SJCRH30 (cell line): ENCODE measurements around the gene CA7. TPM values are rescaled to one million over a fixed set of nuclear protein-coding genes. Genes with fewer than 3 reads are reported as not detected.

Source experiments
- DNase-seq, 2 experiments: peaks; one replicate each; pipeline ENCODE4 v3.0.0-alpha.2; 2015 to 2020
- H3K27ac ChIP-seq: fragments of 250-450 bp; sonication (Bioruptor Pico); 2 replicates; pipeline ENCODE4 v1.5.1; 2020; ENCODE audit warnings: mild to moderate bottlenecking, moderate library complexity
- H3K27me3 ChIP-seq: fragments of 250-450 bp; sonication (Bioruptor Pico); 2 replicates; pipeline ENCODE4 v1.5.1; 2020; ENCODE audit warnings: mild to moderate bottlenecking, moderate library complexity
- H3K36me3 ChIP-seq: fragments of 250-450 bp; sonication (Bioruptor Pico); 2 replicates; pipeline ENCODE4 v1.5.1; 2020; ENCODE audit warnings: mild to moderate bottlenecking, moderate library complexity
- H3K4me1 ChIP-seq: fragments of 250-450 bp; sonication (Bioruptor Pico); 2 replicates; pipeline ENCODE4 v1.5.1; 2020; ENCODE audit warnings: mild to moderate bottlenecking, moderate library complexity
- H3K4me3 ChIP-seq: fragments of 250-450 bp; sonication (Bioruptor Pico); 2 replicates; pipeline ENCODE4 v1.5.1; 2020; ENCODE audit warnings: mild to moderate bottlenecking, moderate library complexity
- H3K9me3 ChIP-seq: fragments of 250-450 bp; sonication (Bioruptor Pico); replicated peaks from 2 replicates; pipeline ENCODE4 v1.5.1; 2020; ENCODE audit warnings: mild to moderate bottlenecking, moderate library complexity
- total RNA-seq: library from RNA; depleted of rRNA; stranded (reverse); fragments of >200 nt; shearing (Covaris generic); gene quantifications from 2 replicates; pipeline ENCODE4 v1.2.3, GENCODE V29; 2014

Gene CA7
- total RNA-seq, 1 experiment from 2014 or later, result not detected

DNA sequence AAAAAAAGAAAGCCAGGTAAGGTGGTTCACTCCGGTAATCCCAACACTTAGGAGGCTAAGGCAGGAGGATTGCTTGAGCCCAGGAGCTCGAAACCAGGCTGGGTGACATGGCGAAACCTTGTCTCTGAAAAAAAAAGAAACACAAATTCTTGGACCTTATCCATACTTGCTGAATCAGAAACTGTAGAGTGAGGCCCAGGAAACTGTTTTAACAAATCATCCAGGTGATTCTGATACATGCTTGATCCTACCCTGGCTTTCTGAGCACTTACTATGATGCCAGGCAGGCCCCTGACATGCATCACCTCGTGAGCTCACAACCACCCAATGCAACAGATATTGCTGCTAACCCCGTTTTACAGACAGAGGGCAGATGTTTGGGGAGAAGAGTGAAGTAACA lies 9.5 kb upstream of the CA7 start:
- Histone ChIP-seq H3K36me3 (no peaks in the 10 kb centered on the region), H3K27me3 (no peaks in the 10 kb centered on the region; the same call in 1 of the 2 replicates), H3K4me3 (no peak overlapping the region), H3K27ac (no peak overlapping the region), H3K9me3 (peaks cover 17% of the 10 kb centered on the region; the same call in 1 of the 2 replicates), H3K4me1 (peaks cover 7% of the 10 kb centered on the region)
- DNase-seq, result no peak

DNA sequence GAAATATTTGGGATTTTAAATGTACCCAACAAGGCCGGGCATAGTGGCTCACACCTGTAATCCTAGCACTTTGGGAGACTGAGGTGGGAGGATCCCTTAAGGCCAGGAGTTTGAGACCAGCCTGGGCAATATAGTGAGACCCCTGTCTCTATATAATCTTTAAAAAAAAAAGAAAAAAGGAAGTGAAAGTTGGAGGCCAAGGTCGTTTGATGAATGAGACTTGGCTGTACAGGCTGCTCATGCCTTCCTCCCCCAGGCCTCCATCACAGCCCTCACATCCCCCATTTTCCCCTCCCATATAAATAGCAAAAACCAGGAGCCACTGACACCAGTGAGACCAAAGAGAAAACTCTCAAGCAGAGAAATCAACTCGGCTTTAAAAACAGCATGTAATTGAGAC lies 3.3 kb upstream of the CA7 start:
- H3K4me3 ChIP-seq, result no peak overlapping the region
- H3K4me1 ChIP-seq, result peaks cover 4% of the 10 kb centered on the region; the same call in 1 of the 2 replicates
- H3K9me3 ChIP-seq, result peaks cover 20% of the 10 kb centered on the region; the same call in 1 of the 2 replicates
- no peaks in the 10 kb centered on the region for H3K36me3 ChIP-seq
- H3K27ac ChIP-seq, result no peak overlapping the region
- no peak for DNase-seq
- H3K27me3 ChIP-seq, result peaks cover 8% of the 10 kb centered on the region

DNA sequence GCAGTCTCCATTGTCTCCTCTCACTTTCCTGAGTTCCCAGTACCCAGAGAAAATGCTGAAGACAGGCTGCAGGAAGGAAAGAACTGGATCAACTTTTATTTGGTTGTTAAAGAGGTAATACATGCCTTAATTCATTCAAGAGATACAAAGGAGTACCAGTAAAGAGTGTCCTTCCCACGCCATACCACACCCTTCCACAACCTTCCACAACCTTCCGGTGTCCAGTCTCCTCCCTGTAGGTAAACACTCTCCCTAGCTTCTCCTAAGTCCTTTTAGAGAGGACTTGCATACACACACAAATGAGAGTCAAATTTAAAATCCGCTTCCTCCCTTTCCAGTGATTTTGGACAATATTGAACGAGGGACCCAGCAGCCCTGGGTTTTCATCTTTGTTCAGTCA lies 2.8 kb upstream of the CA7 start:
- DNase-seq, result no peak
- Histone ChIP-seq H3K4me1 (peaks cover 4% of the 10 kb centered on the region; the same call in 1 of the 2 replicates), H3K27me3 (peaks cover 8% of the 10 kb centered on the region)

GRCh38 chr16:66842765-66843164 lies 1.4 kb upstream of the CA7 start:
- peaks cover 16% of the 10 kb centered on the region; the same call in 1 of the 2 replicates for H3K9me3 ChIP-seq
- H3K36me3 ChIP-seq, result no peaks in the 10 kb centered on the region
- peaks cover 4% of the 10 kb centered on the region; the same call in 1 of the 2 replicates for H3K4me1 ChIP-seq
- peaks cover 8% of the 10 kb centered on the region for H3K27me3 ChIP-seq
- DNase-seq, result no peak
- H3K27ac ChIP-seq, result no peak overlapping the region
- H3K4me3 ChIP-seq, result no peak overlapping the region

More for the DNA sequence above, 2.8 kb upstream of the CA7 start:
- Histone ChIP-seq H3K9me3 (peaks cover 20% of the 10 kb centered on the region; the same call in 1 of the 2 replicates), H3K36me3 (no peaks in the 10 kb centered on the region), H3K4me3 (no peak overlapping the region), H3K27ac (no peak overlapping the region)

DNA sequence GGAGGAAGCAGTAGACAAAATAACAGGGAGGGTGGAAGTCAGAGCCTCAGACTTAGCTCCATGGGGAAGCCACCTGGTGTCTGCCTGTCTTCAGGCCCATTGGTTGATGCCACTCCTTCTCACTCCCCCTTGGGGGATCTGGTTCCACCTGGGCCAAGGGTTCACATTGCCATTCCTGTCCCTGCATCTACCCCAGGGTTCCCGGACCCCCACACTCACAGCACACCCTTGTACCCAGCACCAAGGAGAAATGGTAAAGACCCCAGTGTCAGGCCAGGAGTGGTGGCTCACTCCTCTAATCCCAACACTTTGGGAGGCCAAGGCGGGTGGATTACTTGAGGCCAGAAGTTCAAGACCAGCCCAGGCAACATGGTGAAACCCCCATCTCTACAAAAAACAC lies 1.0 kb upstream of the CA7 start:
- peaks cover 8% of the 10 kb centered on the region for H3K27me3 ChIP-seq
- H3K27ac ChIP-seq, result no peak overlapping the region
- no peaks in the 10 kb centered on the region for H3K36me3 ChIP-seq
- H3K9me3 ChIP-seq, result peaks cover 15% of the 10 kb centered on the region; the same call in 1 of the 2 replicates
- peaks cover 4% of the 10 kb centered on the region; the same call in 1 of the 2 replicates for H3K4me1 ChIP-seq
- H3K4me3 ChIP-seq, result no peak overlapping the region
- no peak for DNase-seq

GRCh38 chr16:66844009-66844341 lies 239 bp upstream of the CA7 start:
- peaks cover 4% of the 10 kb centered on the region; the same call in 1 of the 2 replicates for H3K4me1 ChIP-seq

DNA sequence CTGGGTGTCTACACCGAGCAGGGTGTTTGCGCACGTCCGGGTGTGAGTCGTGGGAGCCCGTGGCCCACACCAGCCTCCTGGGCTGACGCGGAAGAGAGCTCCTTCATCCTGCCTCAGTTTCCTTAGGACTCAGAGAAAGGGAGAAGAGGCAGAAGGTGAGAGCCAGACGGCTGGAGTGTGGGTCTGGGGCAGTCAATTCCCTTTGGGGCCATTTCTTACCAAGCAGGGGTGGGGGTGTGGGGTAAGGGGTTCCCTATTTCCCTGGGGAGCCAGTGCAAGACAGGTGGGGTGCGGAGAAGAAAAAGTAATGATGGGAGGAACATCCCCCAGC lies 831 bp downstream of the CA7 start:
- Histone ChIP-seq H3K27ac (no peak overlapping the region), H3K9me3 (no peaks in the 10 kb centered on the region), H3K36me3 (no peaks in the 10 kb centered on the region), H3K4me1 (peaks cover 4% of the 10 kb centered on the region; the same call in 1 of the 2 replicates), H3K4me3 (no peak overlapping the region), H3K27me3 (peaks cover 8% of the 10 kb centered on the region)
- no peak for DNase-seq

More at GRCh38 chr16:66844009-66844341, 239 bp upstream of the CA7 start:
- Histone ChIP-seq H3K27ac (no peak overlapping the region), H3K4me3 (no peak overlapping the region), H3K9me3 (peaks cover 7% of the 10 kb centered on the region; the same call in 1 of the 2 replicates), H3K36me3 (no peaks in the 10 kb centered on the region), H3K27me3 (peaks cover 8% of the 10 kb centered on the region)
- no peak for DNase-seq

DNA sequence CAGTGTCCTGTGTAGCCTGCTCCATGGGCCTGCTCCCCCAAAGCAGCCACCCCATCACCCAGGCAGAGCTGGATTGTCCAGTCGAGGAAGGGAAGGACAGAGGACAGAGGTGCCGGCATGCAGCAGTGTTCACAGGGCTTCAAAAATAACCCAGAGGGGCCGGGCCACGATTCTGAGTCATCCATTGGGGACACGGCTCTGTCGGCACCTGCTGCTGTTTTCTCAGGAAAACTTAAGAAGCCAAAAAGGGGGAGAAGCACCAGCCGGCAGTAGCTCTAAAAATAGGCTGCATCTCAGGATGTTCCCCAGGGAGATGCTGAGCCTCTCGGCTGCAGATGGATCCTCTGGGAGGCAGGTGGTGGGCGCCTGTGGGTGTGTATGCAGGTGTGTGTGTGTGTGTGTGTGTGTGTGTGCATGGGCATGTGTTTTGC lies 1.6 kb downstream of the CA7 start:
- DNase-seq, result peak; percentile 59 to 68
- Histone ChIP-seq H3K9me3 (no peaks in the 10 kb centered on the region), H3K27me3 (peaks cover 8% of the 10 kb centered on the region), H3K27ac (no peak overlapping the region), H3K4me1 (peaks cover 4% of the 10 kb centered on the region; the same call in 1 of the 2 replicates), H3K4me3 (no peak overlapping the region), H3K36me3 (no peaks in the 10 kb centered on the region)

- H3K36me3 ChIP-seq, result no peaks in the 10 kb centered on the region
- H3K4me3 ChIP-seq, result no peak overlapping the region
- H3K4me1 ChIP-seq, result peaks cover 4% of the 10 kb centered on the region; the same call in 1 of the 2 replicates
- peaks cover 8% of the 10 kb centered on the region for H3K27me3 ChIP-seq
- no peak for DNase-seq
- H3K9me3 ChIP-seq, result no peaks in the 10 kb centered on the region
- H3K27ac ChIP-seq, result no peak overlapping the region
Measured at GRCh38 chr16:66846266-66846665, 2.1 kb downstream of the CA7 start.

GRCh38 chr16:66846831-66847230 lies 2.6 kb downstream of the CA7 start:
- Histone ChIP-seq H3K4me3 (no peak overlapping the region), H3K36me3 (no peaks in the 10 kb centered on the region), H3K9me3 (no peaks in the 10 kb centered on the region), H3K4me1 (peaks cover 4% of the 10 kb centered on the region; the same call in 1 of the 2 replicates), H3K27ac (no peak overlapping the region), H3K27me3 (peaks cover 8% of the 10 kb centered on the region)
- no peak for DNase-seq

DNA sequence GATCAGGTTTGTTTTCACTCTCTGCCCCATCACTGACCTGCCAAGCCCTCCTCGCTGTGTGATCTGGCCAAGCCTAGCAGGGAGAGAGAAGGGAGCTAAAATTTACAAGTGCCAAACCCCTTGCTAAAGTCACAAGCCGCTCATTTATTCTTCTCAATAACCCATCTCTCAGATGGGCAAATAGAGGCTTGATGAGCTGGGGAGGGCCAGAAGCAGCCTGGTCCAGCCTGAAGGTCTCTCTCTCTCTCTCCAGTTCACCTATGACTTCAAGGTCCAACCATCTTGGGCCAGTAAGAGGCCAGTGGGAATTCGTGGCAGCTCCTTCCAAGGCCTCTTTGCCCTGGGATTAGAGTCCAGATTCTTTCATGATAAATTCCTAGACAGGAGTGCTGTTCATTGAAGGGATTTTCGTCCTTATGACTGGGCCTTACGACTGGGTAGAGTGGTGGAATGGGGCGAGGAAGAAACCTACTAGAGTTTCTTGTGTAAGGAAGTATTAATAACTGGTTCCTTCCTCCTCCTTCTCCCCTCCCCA lies 3.4 kb downstream of the CA7 start:
- Histone ChIP-seq H3K27me3 (peaks cover 3% of the 10 kb centered on the region), H3K27ac (no peak overlapping the region), H3K9me3 (no peaks in the 10 kb centered on the region), H3K36me3 (no peaks in the 10 kb centered on the region), H3K4me3 (no peak overlapping the region), H3K4me1 (peaks cover 4% of the 10 kb centered on the region; the same call in 1 of the 2 replicates)
- DNase-seq, result no peak

GRCh38 chr16:66848172-66848571 lies 4.0 kb downstream of the CA7 start:
- Histone ChIP-seq H3K36me3 (no peaks in the 10 kb centered on the region), H3K27me3 (no peaks in the 10 kb centered on the region), H3K27ac (no peak overlapping the region), H3K9me3 (no peaks in the 10 kb centered on the region), H3K4me1 (peaks cover 4% of the 10 kb centered on the region; the same call in 1 of the 2 replicates), H3K4me3 (no peak overlapping the region)
- no peak for DNase-seq

DNA sequence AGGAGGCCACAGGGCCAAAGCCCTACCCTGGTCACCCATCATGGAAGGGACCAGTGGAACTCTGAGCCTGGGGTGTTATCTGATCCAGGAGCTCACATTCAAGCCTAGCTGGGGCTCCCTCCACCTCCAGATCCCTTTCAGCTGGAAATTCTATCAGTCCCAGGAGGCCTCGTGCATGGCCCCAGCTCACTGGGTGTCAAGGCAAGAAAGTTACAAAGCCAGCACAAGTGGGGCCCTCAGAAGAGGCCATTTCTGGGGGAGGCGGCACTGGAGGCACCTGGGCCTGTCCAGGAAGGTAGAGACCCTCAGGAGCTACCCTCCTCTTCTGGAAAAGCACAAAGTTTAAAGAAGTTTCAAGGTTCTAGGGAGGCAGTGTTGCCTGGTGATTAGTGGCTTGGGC lies 4.8 kb downstream of the CA7 start:
- no peak overlapping the region for H3K27ac ChIP-seq
- no peaks in the 10 kb centered on the region for H3K9me3 ChIP-seq
- H3K4me1 ChIP-seq, result peaks cover 4% of the 10 kb centered on the region; the same call in 1 of the 2 replicates
- H3K4me3 ChIP-seq, result no peak overlapping the region
- no peaks in the 10 kb centered on the region for H3K27me3 ChIP-seq
- DNase-seq, result no peak
- H3K36me3 ChIP-seq, result no peaks in the 10 kb centered on the region

- Histone ChIP-seq H3K27me3 (no peaks in the 10 kb centered on the region), H3K4me3 (no peak overlapping the region), H3K36me3 (no peaks in the 10 kb centered on the region), H3K27ac (no peak overlapping the region), H3K4me1 (peaks cover 4% of the 10 kb centered on the region; the same call in 1 of the 2 replicates), H3K9me3 (no peaks in the 10 kb centered on the region)
- DNase-seq, result no peak
Measured at GRCh38 chr16:66849549-66849948, 5.3 kb downstream of the CA7 start.

GRCh38 chr16:66850115-66850815 lies 6.1 kb downstream of the CA7 start:
- Histone ChIP-seq H3K4me3 (no peak overlapping the region), H3K36me3 (no peaks in the 10 kb centered on the region), H3K27ac (no peak overlapping the region), H3K4me1 (peaks cover 4% of the 10 kb centered on the region; the same call in 1 of the 2 replicates), H3K9me3 (no peaks in the 10 kb centered on the region), H3K27me3 (no peaks in the 10 kb centered on the region)
- no peak for DNase-seq
